HepG2 (cell line): ENCODE results near the gene MYO7A. TPM values are rescaled to one million over a fixed set of nuclear protein-coding genes. Genes with fewer than 3 reads are reported as not detected.

Experiments
- BRD4 ChIP-seq: sonication (generic); formaldehyde crosslinking; IDR thresholded peaks from 2 replicates; pipeline ENCODE4 v1.4.0; 2020; ENCODE audit warnings: missing genetic modification reagents
- CEBPG ChIP-seq: IDR thresholded peaks from 2 replicates; pipeline ENCODE4 v1.6.1; 2016
- DPF2 ChIP-seq: sonication (generic); formaldehyde crosslinking; IDR thresholded peaks from 2 replicates; pipeline ENCODE4 v1.4.0; 2020; ENCODE audit warnings: mild to moderate bottlenecking, low read depth, missing genetic modification reagents, borderline replicate concordance
- HNF4G ChIP-seq, 2 experiments: sonication (generic) in 1 of 2; formaldehyde crosslinking in 1 of 2; IDR thresholded peaks; 2 replicates each; pipeline versions ENCODE4 v1.4.0 to v1.6.1; 2011 to 2020; ENCODE audit warnings: borderline replicate concordance in 2 of 2, low read depth in 2 of 2, mild to moderate bottlenecking in 2 of 2, low read length in 1 of 2, missing genetic modification reagents in 1 of 2, moderate library complexity in 1 of 2
- MED1 ChIP-seq: sonication (generic); formaldehyde crosslinking; IDR thresholded peaks from 2 replicates; pipeline ENCODE4 v1.4.0; 2020; ENCODE audit warnings: missing genetic modification reagents
- MTA1 ChIP-seq: sonication (generic); formaldehyde crosslinking; IDR thresholded peaks from 2 replicates; pipeline ENCODE4 v1.4.0; 2020; ENCODE audit warnings: missing genetic modification reagents, mild to moderate bottlenecking, borderline replicate concordance
- MTF1 ChIP-seq: sonication (generic); formaldehyde crosslinking; IDR thresholded peaks from 2 replicates; pipeline ENCODE4 v1.5.0; 2020; ENCODE audit warnings: missing genetic modification reagents
- NCOA2 ChIP-seq: sonication (generic); formaldehyde crosslinking; IDR thresholded peaks from 2 replicates; pipeline ENCODE4 v1.8.0; 2022; ENCODE audit warnings: inconsistent platforms
- THYN1 ChIP-seq: sonication (generic); formaldehyde crosslinking; IDR thresholded peaks from 2 replicates; pipeline ENCODE4 v1.8.1; 2023; ENCODE audit warnings: low read depth, mild to moderate bottlenecking, moderate library complexity, missing genetic modification reagents, borderline replicate concordance
- TOE1 ChIP-seq: sonication (generic); formaldehyde crosslinking; IDR thresholded peaks from 2 replicates; pipeline ENCODE4 v1.4.0; 2020; ENCODE audit warnings: mild to moderate bottlenecking, missing genetic modification reagents
- ZBTB38 ChIP-seq: sonication (generic); formaldehyde crosslinking; IDR thresholded peaks from 2 replicates; pipeline ENCODE4 v1.5.1; 2020; ENCODE audit warnings: mild to moderate bottlenecking, missing genetic modification reagents
- ZMAT3 ChIP-seq: sonication (generic); formaldehyde crosslinking; conservative IDR thresholded peaks from 2 replicates; pipeline ENCODE4 v1.7.0; 2021; ENCODE audit warnings: missing genetic modification reagents
- ZNF441 ChIP-seq: sonication (generic); formaldehyde crosslinking; IDR thresholded peaks from 2 replicates; pipeline ENCODE4 v1.7.0; 2021; ENCODE audit warnings: missing genetic modification reagents, borderline replicate concordance
- ZNF772 ChIP-seq: sonication (generic); formaldehyde crosslinking; IDR thresholded peaks from 2 replicates; pipeline ENCODE4 v1.5.0; 2020; ENCODE audit warnings: mild to moderate bottlenecking, missing genetic modification reagents
- polyA plus RNA-seq, 8 experiments: library from polyadenylated mRNA; depleted of rRNA in 3 of 8; stranded (reverse) in 7 of 8; unstranded in 1 of 8; fragments of >200 nt; fragmentation: Illumina TruSeq in 4 of 8; extraction: Trizol in 4 of 8; gene quantifications; 2 replicates each; pipeline versions ENCODE4 v1.2.1 to v1.2.3, GENCODE V29; 2011 to 2016; ENCODE audit warnings: low read depth in 4 of 8, missing spikeins in 1 of 8, mixed read lengths in 1 of 8; ENCODE audit not compliant: insufficient read depth in 1 of 8
- total RNA-seq, 5 experiments: library from RNA; depleted of rRNA; stranded (reverse); fragments of >200 nt; fragmentation: Illumina TruSeq; extraction: Trizol; gene quantifications; 2 replicates each; pipeline ENCODE4 v1.2.3, GENCODE V29; 2016; ENCODE audit warnings: low read depth in 1 of 5
- TF ChIP-seq, protein P1 (sequence below): sonication (generic); formaldehyde crosslinking; IDR thresholded peaks from 2 replicates; pipeline ENCODE4 v1.4.0; 2020; ENCODE audit warnings: missing genetic modification reagents
- TF ChIP-seq, protein P2 (sequence below), 2 experiments: sonication (generic) in 1 of 2; formaldehyde crosslinking in 1 of 2; IDR thresholded peaks; 2 replicates each; pipeline versions ENCODE4 v1.6.1 to v1.9.0; 2014 to 2022; ENCODE audit warnings: antibody characterized with exemption in 1 of 2, borderline replicate concordance in 1 of 2, inconsistent platforms in 1 of 2, low read depth in 1 of 2, missing genetic modification reagents in 1 of 2
- TF ChIP-seq, protein P3 (sequence below): sonication (generic); formaldehyde crosslinking; IDR thresholded peaks from 2 replicates; pipeline ENCODE4 v1.5.0; 2020; ENCODE audit warnings: mild to moderate bottlenecking, missing genetic modification reagents
- TF ChIP-seq, protein P4 (sequence below): sonication (generic); formaldehyde crosslinking; IDR thresholded peaks from 2 replicates; pipeline ENCODE4 v1.8.0; 2022; ENCODE audit warnings: missing genetic modification reagents, mild to moderate bottlenecking, borderline replicate concordance

The MYO7A gene
- total and polyA plus RNA-seq, 2 of the 13 experiments (the other 11 are each of a cell fraction or from before 2014, with no cell fraction given) = 7.5 to 10.0 TPM

DNA sequence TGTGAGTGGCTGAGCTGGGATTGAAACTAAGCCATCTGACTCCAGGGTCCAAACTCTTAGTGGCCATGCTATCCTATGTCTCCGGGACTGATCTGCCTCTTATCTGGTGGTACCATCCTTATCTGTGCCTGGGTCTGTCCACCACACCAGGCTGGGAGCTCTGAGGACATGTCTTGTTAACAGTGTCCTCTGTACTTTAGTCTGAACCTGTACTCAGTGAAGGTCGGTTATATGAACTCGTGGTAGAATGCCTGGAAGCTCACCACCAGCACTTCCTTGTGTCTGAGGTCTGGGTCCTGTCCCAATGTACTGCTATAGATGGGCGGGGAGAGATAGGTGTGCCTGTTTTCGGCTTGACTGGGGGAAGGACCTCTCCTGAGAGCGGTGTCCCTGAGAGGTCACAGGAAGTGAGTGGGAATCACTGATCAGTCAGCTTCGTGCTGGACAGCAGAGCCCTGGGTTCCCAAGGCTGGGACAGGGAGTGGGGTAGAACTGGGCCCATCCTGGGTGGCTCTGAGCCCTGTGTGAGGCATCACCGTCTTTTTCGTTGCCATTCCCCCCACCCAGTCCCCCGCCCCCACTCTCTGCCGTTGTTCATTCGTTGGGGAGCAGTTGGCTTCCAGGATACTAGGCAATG is 8.9 kb downstream of the MYO7A start (continued):
- TF ChIP-seq, protein P1, sequence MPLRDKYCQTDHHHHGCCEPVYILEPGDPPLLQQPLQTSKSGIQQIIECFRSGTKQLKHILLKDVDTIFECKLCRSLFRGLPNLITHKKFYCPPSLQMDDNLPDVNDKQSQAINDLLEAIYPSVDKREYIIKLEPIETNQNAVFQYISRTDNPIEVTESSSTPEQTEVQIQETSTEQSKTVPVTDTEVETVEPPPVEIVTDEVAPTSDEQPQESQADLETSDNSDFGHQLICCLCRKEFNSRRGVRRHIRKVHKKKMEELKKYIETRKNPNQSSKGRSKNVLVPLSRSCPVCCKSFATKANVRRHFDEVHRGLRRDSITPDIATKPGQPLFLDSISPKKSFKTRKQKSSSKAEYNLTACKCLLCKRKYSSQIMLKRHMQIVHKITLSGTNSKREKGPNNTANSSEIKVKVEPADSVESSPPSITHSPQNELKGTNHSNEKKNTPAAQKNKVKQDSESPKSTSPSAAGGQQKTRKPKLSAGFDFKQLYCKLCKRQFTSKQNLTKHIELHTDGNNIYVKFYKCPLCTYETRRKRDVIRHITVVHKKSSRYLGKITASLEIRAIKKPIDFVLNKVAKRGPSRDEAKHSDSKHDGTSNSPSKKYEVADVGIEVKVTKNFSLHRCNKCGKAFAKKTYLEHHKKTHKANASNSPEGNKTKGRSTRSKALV (CRISPR knock-in tag) = no peak
- 0 out of 2 replicates have a peak, but pooled peaks have one; percentile 12 for TF ChIP-seq DPF2
- TF ChIP-seq ZNF772 (CRISPR knock-in tag) = no peak
- no peak for TF ChIP-seq NCOA2 (CRISPR knock-in tag)
- TF ChIP-seq, protein P2, sequence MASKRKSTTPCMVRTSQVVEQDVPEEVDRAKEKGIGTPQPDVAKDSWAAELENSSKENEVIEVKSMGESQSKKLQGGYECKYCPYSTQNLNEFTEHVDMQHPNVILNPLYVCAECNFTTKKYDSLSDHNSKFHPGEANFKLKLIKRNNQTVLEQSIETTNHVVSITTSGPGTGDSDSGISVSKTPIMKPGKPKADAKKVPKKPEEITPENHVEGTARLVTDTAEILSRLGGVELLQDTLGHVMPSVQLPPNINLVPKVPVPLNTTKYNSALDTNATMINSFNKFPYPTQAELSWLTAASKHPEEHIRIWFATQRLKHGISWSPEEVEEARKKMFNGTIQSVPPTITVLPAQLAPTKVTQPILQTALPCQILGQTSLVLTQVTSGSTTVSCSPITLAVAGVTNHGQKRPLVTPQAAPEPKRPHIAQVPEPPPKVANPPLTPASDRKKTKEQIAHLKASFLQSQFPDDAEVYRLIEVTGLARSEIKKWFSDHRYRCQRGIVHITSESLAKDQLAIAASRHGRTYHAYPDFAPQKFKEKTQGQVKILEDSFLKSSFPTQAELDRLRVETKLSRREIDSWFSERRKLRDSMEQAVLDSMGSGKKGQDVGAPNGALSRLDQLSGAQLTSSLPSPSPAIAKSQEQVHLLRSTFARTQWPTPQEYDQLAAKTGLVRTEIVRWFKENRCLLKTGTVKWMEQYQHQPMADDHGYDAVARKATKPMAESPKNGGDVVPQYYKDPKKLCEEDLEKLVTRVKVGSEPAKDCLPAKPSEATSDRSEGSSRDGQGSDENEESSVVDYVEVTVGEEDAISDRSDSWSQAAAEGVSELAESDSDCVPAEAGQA (IDR thresholded peaks at IDR 0.05; ENCODE audit: low read depth) = no peak
- TF ChIP-seq, protein P2 (CRISPR knock-in tag; IDR thresholded peaks at IDR 0.05; ENCODE audit: borderline replicate concordance) = no peak
- no peak for TF ChIP-seq BRD4 (CRISPR knock-in tag)
- no peak for TF ChIP-seq MTA1 (CRISPR knock-in tag)
- TF ChIP-seq, protein P3, sequence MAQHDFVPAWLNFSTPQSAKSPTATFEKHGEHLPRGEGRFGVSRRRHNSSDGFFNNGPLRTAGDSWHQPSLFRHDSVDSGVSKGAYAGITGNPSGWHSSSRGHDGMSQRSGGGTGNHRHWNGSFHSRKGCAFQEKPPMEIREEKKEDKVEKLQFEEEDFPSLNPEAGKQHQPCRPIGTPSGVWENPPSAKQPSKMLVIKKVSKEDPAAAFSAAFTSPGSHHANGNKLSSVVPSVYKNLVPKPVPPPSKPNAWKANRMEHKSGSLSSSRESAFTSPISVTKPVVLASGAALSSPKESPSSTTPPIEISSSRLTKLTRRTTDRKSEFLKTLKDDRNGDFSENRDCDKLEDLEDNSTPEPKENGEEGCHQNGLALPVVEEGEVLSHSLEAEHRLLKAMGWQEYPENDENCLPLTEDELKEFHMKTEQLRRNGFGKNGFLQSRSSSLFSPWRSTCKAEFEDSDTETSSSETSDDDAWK (CRISPR knock-in tag) = no peak
- TF ChIP-seq ZNF441 (CRISPR knock-in tag) = 0 out of 2 replicates have a peak, but pooled peaks have one; percentile 27
- TF ChIP-seq ZMAT3 (CRISPR knock-in tag) = 0 out of 2 replicates have a peak, but pooled peaks have one; percentile 52
- TF ChIP-seq HNF4G (IDR thresholded peaks at IDR 0.05; ENCODE audit: borderline replicate concordance, low read depth, low read length) = peak; percentile 38; the same call in 1 of the 2 replicates
- TF ChIP-seq HNF4G (CRISPR knock-in tag; IDR thresholded peaks at IDR 0.05; ENCODE audit: borderline replicate concordance, low read depth) = no peak
- TF ChIP-seq, protein P4, sequence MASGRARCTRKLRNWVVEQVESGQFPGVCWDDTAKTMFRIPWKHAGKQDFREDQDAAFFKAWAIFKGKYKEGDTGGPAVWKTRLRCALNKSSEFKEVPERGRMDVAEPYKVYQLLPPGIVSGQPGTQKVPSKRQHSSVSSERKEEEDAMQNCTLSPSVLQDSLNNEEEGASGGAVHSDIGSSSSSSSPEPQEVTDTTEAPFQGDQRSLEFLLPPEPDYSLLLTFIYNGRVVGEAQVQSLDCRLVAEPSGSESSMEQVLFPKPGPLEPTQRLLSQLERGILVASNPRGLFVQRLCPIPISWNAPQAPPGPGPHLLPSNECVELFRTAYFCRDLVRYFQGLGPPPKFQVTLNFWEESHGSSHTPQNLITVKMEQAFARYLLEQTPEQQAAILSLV (CRISPR knock-in tag) = no peak
- TF ChIP-seq CEBPG (CRISPR knock-in tag) = no peak
- peak; percentile 56; the same call in 1 of the 2 replicates for TF ChIP-seq MED1 (CRISPR knock-in tag)
- TF ChIP-seq THYN1 (CRISPR knock-in tag) = no peak
- no peak for TF ChIP-seq MTF1 (CRISPR knock-in tag)
- peak; percentile 57; the same call in 1 of the 2 replicates for TF ChIP-seq ZBTB38 (CRISPR knock-in tag)
- TF ChIP-seq TOE1 = no peak
